NB4 (cell line): ENCODE data around the gene VEGFA.

ENCODE experiments used
- MAX ChIP-seq: IDR thresholded peaks from 2 replicates; pipeline ENCODE4 v1.6.1; 2011; ENCODE audit warnings: low read depth, low read length
- MYC ChIP-seq: IDR thresholded peaks from 2 replicates; pipeline ENCODE4 v1.6.1; 2011; ENCODE audit warnings: low read depth, low read length
- POLR2A ChIP-seq: IDR thresholded peaks from 2 replicates; pipeline ENCODE4 v1.6.1; 2011; ENCODE audit warnings: mild to moderate bottlenecking; ENCODE audit not compliant: insufficient read length; ENCODE audit errors: extremely low read depth
- TF ChIP-seq, protein P1 (sequence below): IDR thresholded peaks from one replicate; pipeline ENCODE4 v1.5.1; 2012; ENCODE audit warnings: low read depth, low read length

- TF ChIP-seq, protein P1, sequence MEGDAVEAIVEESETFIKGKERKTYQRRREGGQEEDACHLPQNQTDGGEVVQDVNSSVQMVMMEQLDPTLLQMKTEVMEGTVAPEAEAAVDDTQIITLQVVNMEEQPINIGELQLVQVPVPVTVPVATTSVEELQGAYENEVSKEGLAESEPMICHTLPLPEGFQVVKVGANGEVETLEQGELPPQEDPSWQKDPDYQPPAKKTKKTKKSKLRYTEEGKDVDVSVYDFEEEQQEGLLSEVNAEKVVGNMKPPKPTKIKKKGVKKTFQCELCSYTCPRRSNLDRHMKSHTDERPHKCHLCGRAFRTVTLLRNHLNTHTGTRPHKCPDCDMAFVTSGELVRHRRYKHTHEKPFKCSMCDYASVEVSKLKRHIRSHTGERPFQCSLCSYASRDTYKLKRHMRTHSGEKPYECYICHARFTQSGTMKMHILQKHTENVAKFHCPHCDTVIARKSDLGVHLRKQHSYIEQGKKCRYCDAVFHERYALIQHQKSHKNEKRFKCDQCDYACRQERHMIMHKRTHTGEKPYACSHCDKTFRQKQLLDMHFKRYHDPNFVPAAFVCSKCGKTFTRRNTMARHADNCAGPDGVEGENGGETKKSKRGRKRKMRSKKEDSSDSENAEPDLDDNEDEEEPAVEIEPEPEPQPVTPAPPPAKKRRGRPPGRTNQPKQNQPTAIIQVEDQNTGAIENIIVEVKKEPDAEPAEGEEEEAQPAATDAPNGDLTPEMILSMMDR = no peak
- TF ChIP-seq MYC (no peak), MAX (no peak), POLR2A (no peak)
These were observed 61.2 kb downstream of the VEGFA start for GRCh38 chr6:43831191-43831590.
